Eye (tissue), 1 donor: ENCODE data around the gene NR3C1.

ENCODE experiments used
- DNase-seq: peaks from one replicate; pipeline ENCODE4 v3.0.0-alpha.2; 2015

NR3C1 gene

GRCh38 chr5:143229426-143229895, 174.0 kb downstream of the NR3C1 start:
- DNase-seq: no peak

GRCh38 chr5:143228597-143229293, 174.7 kb downstream of the NR3C1 start:
- no peak for DNase-seq
